Suppressor macrophage treated with lipopolysaccharide for 4 hours (primary cell): Measurements from ENCODE around the gene HOXA5.

ENCODE experiments used
- DNase-seq: peaks from one replicate; pipeline ENCODE4 v3.0.0-alpha.2; 2020

Gene HOXA5

GRCh38 chr7:27143023-27143949, at the start of gene HOXA5:
Gene HOXA5 (minus strand): TSS chr7:27143681. CDS start chr7:27143607, 74 bp downstream.
- peak; percentile 54 for DNase-seq

- peak; percentile 72 for DNase-seq
These were observed 49.3 kb upstream of the HOXA5 start for GRCh38 chr7:27192546-27193334.

GRCh38 chr7:27191833-27192545, 48.5 kb upstream of the HOXA5 start:
- DNase-seq: no peak

- no peak for DNase-seq
These were observed 47.8 kb upstream of the HOXA5 start for GRCh38 chr7:27191161-27191731.

GRCh38 chr7:27189997-27190748, 46.7 kb upstream of the HOXA5 start:
- no peak for DNase-seq

- no peak for DNase-seq
These were observed 46.0 kb upstream of the HOXA5 start for GRCh38 chr7:27189295-27189996.

GRCh38 chr7:27188386-27189294, 45.2 kb upstream of the HOXA5 start:
- no peak for DNase-seq

- DNase-seq: no peak
These were observed 44.2 kb upstream of the HOXA5 start for GRCh38 chr7:27187475-27188385.

GRCh38 chr7:27186668-27187474, 43.4 kb upstream of the HOXA5 start:
- DNase-seq: no peak

GRCh38 chr7:27185854-27186667, 42.6 kb upstream of the HOXA5 start:
- no peak for DNase-seq

- no peak for DNase-seq
These were observed 41.8 kb upstream of the HOXA5 start, which contains the start of gene HOXA11 for GRCh38 chr7:27185013-27185853. Gene HOXA11 (minus strand): TSS chr7:27185232. CDS start chr7:27185144, 88 bp downstream.

GRCh38 chr7:27184337-27185012, 41.0 kb upstream of the HOXA5 start:
- DNase-seq: no peak

GRCh38 chr7:27183682-27184336, 40.3 kb upstream of the HOXA5 start:
- DNase-seq: no peak

- no peak for DNase-seq
These were observed 39.6 kb upstream of the HOXA5 start for GRCh38 chr7:27182861-27183681.
